Amniotic epithelial cell (primary cell): ENCODE measurements around the gene OR2T27.
"Not testable (repeated sequence)": the region's sequence is repeated elsewhere in the genome, so short reads cannot be mapped to it uniquely, and the experiment has no call there.

Experiments
- DNase-seq: peaks from one replicate; pipeline ENCODE4 v3.0.0-alpha.2; 2010; ENCODE audit warnings: low read depth

The OR2T27 gene

DNA sequence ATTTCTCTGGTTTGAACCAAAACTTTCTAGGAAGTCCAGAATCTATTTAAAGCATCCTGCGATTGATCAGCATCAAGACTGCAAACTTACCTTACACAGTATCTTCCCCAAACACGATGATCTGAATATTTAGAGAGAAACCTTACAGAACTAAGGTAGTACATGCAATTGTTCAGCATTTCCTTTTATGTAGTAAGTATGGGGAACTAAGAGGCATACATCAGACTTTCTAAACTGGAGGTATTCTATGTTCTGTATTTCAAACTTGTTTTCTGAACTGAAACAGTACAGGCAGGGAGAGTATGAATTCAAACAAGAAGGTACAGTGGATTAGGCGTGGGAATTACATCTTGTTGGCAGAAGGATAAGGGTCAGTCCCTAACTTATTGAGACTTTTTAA, at the start of gene OR2T27:
Gene OR2T27 (minus strand): TSS at position 175 of the 400 bp plus-strand sequence. CDS start 4,644 bp downstream, outside the sequence.
- not testable (repeated sequence) for DNase-seq

DNA sequence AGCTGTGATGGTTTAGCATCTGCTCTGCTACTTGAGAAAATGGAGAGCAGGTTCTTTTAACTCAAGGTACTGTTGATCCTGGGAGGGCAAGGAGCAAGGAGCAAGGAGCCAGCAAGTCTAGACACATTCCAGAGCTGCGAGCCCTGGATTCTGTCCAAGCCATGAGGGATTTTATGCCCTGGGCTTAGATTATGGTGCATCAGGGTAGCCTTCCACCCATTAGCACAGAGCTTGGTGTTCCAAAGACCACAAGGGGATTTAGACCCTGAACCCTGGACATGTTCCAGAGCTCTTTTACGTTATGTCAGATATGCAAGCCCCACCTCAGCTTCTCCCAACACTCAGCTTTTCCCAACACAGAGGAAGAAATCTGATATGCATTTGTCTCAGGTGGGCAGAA, 49.3 kb upstream of the OR2T27 start:
- no peak for DNase-seq

DNA sequence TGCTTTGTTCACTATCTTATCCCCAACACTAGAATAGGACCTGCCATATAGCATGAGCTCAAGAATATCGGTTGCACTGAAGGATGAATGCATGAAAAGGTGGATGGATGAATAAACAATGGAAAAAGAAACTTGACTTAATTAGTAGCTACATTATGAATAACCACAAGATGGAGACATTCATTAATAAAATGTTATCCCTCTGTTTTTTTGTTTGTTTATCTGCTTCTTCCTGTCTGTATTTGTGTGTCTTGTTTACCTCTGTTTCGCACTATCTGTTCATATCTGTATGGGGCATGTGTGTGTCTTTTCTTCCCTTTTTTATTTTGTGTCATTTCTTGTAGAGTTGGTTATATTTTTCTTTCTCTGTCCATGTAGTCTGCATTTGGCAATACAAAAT, 48.3 kb upstream of the OR2T27 start:
- DNase-seq = no peak

- no peak for DNase-seq
Observed at GRCh38 chr1:248702714-248703113, 47.4 kb upstream of the OR2T27 start, which contains the start of gene OR14I1. Gene OR14I1, minus strand, starts transcription at chr1:248702766.

- no peak for DNase-seq
Observed at GRCh38 chr1:248699099-248699498, 43.8 kb upstream of the OR2T27 start.

DNA sequence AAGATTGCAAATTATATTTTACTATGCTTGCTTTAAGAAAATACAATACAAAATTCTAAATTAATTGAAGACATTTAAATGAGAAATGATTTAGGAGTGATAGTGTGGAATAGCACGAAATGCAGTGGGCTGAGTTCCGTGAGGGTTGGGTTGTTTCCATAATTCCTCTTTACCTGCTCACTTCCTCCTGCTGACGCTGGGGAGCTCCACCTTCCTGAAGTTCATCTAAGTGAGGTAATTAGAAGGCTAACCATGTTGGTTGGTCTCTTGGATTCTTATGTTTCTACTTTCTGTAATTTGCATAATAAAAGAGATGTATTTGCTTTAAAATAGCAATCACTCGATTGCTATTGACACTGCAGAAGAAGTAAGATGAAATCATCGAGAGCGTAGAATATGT, 42.6 kb upstream of the OR2T27 start:
- DNase-seq = no peak

DNA sequence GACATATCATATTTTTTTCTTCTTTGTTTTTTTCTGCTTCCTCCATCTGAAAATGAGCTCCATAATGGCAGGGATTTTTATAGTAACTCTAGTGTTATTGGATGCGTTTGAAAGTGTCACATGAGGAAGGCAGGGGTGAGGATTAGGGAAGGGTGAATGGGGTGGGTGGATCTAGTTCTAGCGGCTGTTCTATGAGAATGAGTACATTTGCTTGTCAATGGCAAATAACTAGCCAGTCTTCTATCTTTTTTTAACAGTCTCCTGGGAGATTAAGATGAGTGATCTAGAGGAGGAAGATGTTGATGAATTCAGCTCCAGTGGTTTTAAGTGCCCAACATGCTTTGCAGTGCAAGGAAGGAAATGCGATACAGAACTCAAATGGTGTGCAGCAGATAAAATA, 41.4 kb upstream of the OR2T27 start:
- no peak for DNase-seq

GRCh38 chr1:248696261-248696660, 40.9 kb upstream of the OR2T27 start:
- DNase-seq = no peak

GRCh38 chr1:248695451-248696132, 40.3 kb upstream of the OR2T27 start:
- no peak for DNase-seq

- no peak for DNase-seq
Observed at GRCh38 chr1:248691567-248692155, 36.3 kb upstream of the OR2T27 start.

- DNase-seq = no peak
Observed at GRCh38 chr1:248688527-248689298, 33.4 kb upstream of the OR2T27 start.

GRCh38 chr1:248686815-248687214, 31.5 kb upstream of the OR2T27 start:
- no peak for DNase-seq

DNA sequence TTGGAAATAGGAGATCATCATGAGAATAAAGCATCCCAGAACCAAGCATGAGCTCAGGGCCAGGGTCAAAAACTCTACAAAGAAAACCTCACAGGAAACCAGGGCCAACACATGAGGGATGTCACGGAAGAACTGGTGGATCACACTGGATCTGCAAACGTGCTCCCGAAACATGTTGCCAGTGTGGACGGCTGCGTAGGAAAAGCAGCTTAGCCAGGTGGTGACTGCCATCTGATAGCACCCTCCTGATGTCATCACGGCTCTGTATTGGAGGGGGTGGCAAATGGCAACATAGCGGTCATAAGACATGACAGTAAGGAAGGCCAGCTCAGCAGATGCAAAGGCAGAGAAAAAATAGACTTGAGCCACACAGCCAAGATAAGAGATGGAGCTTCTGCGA, 26.3 kb upstream of the OR2T27 start:
- no peak for DNase-seq

DNA sequence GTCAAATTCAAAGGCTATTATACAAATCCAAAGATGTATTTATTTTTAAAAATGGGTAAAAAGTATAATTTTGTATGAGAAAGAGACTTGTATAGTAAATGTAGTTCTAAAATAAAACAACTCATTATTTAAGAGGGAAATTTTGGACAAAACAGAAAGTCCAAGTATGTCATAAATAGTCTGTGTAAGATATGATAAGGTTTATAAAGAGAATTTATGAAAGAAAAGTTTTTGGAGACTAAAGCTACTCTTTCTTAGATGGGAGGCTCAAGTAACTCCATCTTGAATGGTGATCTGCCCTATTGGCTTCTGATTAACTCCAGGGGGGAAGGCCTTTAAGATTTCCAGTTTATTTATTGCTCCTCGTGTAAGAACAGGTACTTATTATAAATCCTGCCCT, 14.7 kb upstream of the OR2T27 start:
- no peak for DNase-seq

DNA sequence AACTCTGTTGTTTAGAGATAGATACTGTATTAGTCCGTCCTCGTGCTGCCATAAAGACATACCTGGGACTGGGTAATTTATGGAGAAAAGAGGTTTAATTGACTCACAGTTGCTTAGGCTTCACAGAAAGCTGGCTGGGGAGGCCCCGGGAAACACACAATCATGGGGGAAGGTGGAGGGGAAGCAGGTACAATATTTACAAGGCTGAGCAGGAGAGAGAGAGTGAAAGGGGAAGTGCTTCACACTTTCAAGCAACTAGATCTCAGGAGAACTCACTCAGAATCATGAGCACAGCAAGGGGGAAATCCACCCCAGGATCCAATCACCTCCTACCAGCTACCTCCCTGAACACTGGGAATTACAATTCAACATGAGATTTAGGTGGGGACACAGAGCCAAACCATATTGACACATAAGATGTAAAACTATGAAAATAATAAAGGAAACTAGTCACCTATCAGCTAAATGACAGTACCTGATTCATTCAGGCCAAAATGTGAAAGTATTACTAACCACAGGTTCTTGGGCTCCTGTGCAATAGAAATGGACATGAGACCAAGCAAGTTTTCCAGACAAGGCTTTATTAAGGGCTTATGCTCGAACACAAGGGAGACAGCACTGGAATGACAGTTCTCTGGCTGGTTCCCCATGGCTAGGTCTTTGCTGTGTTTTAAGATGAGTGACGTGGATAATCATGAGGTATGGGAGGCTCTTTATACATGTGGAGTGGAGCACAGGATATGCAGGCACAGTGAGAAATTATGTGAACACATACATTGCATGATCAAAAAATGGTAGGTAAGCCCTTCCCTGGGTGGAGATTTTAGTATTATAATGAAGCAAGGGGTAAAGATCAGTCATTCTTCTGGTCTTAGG, 8.4 kb upstream of the OR2T27 start:
- not testable (repeated sequence) for DNase-seq

DNA sequence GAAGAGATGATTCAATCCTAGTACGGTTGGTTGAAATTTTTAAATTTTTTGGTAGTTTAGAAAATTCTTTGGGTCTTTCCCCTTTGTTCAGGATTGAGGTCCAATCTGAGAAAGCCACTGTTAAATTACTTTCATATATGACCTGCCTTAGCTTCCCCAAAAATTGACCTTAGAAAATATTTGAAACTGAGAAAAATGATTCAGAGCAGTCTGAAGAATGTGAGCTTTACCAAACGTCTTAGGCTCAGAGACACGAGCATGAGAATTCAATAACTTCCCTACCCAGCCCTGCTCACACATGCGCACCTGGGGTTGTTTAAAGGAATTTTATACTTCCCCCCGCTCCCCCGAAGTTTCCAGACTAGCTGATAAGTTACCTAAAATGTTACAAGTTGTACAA, 1.5 kb upstream of the OR2T27 start:
- DNase-seq = not testable (repeated sequence)

DNA sequence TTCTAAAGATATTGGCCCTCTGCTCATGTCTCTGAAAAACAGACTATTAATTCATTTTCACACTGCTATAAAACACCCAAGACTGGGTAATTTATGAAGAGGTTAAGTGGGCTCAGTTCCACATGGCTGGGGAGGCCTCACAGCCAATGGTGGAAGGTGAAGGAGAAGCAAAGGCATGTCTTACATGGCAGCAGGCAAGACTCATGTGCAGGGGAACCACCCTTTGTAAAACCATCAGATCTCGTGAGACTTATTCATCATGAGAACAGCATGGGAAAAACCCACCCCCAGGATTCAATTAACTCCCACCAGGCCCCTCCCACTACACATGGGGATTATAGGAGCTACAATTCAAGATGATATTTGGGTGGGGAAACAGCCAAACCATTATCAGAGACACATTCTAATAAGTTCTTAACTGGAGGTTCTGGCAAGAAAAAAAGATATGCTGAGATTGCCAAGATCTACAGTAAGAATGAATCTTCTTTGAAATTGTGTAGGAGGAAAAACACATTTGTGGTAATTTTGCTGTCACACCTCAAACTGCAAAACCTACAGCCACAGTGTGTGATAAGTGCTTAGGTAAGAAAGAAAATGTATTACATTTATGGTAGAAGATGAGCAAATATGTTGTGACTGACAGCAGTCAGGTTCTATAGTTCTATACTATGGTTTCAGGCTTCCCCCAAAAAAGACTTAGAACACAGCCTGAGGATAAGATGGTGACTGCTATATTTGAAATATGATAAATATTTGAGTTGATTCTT, 6.4 kb downstream of the OR2T27 start:
- DNase-seq = not testable (repeated sequence)

GRCh38 chr1:248645178-248645577, 10.2 kb downstream of the OR2T27 start, which contains the start of gene OR2T35:
Gene OR2T35, minus strand, starts transcription at chr1:248645278. Its CDS starts 6,020 bp downstream, at chr1:248639258.
- DNase-seq = not testable (repeated sequence)

GRCh38 chr1:248642971-248643651, 12.2 kb downstream of the OR2T27 start:
- DNase-seq = not testable (repeated sequence)

- not testable (repeated sequence) for DNase-seq
Observed at GRCh38 chr1:248641583-248641982, 13.7 kb downstream of the OR2T27 start.
